GM12878 (cell line): ENCODE results near the gene FTO. TPM values are rescaled to one million over a fixed set of nuclear protein-coding genes. Genes with fewer than 3 reads are reported as not detected.

Source experiments
- ATAC-seq: fragments of 200-7000 bp; cut with Tn5 transposase; 3 replicates; pipeline ENCODE4 v1.9.1; 2020; ENCODE audit warnings: mild to moderate bottlenecking, moderate library complexity
- BruUV-seq: library from RNA; stranded (reverse); fragments of 400-500 nt; replicated peaks from 2 replicates; lab custom pipeline; 2021; lab: Mats Ljungman, UMichigan
- CTCF ChIA-PET: fragments of 300-600 bp; sonication (Branson Sonifier 250); formaldehyde crosslinking; extraction: SDS; loops from one replicate; lab custom pipeline; 2021; ENCODE audit warnings: inconsistent platforms; lab: Yijun Ruan, JAX
- POLR2A ChIA-PET: fragments of 350-600 bp; formaldehyde crosslinking; extraction: SDS; loops from one replicate; lab custom pipeline; 2021; ENCODE audit warnings: inconsistent platforms; lab: Charles Lee
- RAD21 ChIA-PET: fragments of 300-600 bp; sonication (Branson Sonifier 250); formaldehyde crosslinking; loops from one replicate; lab custom pipeline; 2023; ENCODE audit warnings: antibody characterized with exemption; ENCODE audit not compliant: unreplicated experiment; lab: Charles Lee
- SMC1A ChIA-PET: fragments of 300-600 bp; sonication (Branson Sonifier 250); formaldehyde crosslinking; loops from one replicate; lab custom pipeline; 2023; ENCODE audit not compliant: unreplicated experiment, uncharacterized antibody; lab: Charles Lee
- DNase-seq: peaks from one replicate; pipeline ENCODE4 v3.0.0-alpha.2; 2011; ENCODE audit warnings: low read depth, low spot score
- FAIRE-seq: peaks from 3 replicates; lab custom pipeline; 2011; peaks lifted over from hg19 to GRCh38; lab: Jason Lieb, UNC
- H2AFZ ChIP-seq: 2 replicates; pipeline ENCODE4 v1.6.0; 2011; ENCODE audit warnings: low read depth, low read length, control low read depth; ENCODE audit not compliant: control insufficient read depth
- H3K27ac ChIP-seq: 2 replicates; pipeline ENCODE4 v1.5.1; 2011; ENCODE audit warnings: control low read depth; ENCODE audit not compliant: control insufficient read depth, insufficient read depth
- H3K27me3 ChIP-seq, 2 experiments: replicated peaks in 1 of 2; 2 replicates each; pipeline versions ENCODE4 v1.6.0 to v1.6.1; 2011; ENCODE audit warnings: low read length in 1 of 2; ENCODE audit not compliant: control insufficient read depth in 2 of 2, insufficient read depth in 2 of 2
- H3K36me3 ChIP-seq, 2 experiments: 2 replicates each; pipeline ENCODE4 v1.5.1; 2011; ENCODE audit warnings: low read length in 1 of 2; ENCODE audit not compliant: control insufficient read depth in 2 of 2, insufficient read depth in 2 of 2
- H3K4me1 ChIP-seq: 2 replicates; pipeline ENCODE4 v1.6.1; 2011; ENCODE audit warnings: mild to moderate bottlenecking, low read length, moderate library complexity, mixed read lengths; ENCODE audit not compliant: control insufficient read depth, insufficient read depth
- H3K4me2 ChIP-seq: 2 replicates; pipeline ENCODE4 v1.6.0; 2011; ENCODE audit warnings: control low read depth; ENCODE audit not compliant: control insufficient read depth, insufficient read depth
- H3K4me3 ChIP-seq: fragments of 200-600 bp; sonication (generic); 2 replicates; pipeline ENCODE4 v1.5.1; 2016
- H3K79me2 ChIP-seq: 2 replicates; pipeline ENCODE4 v1.6.0; 2011; ENCODE audit warnings: low read length; ENCODE audit not compliant: control insufficient read depth, insufficient read depth
- H3K9ac ChIP-seq: 2 replicates; pipeline ENCODE4 v1.8.0; 2011; ENCODE audit warnings: low read length, control low read depth, mixed read lengths; ENCODE audit not compliant: control insufficient read depth, insufficient read depth
- H3K9me3 ChIP-seq: replicated peaks from 3 replicates; pipeline ENCODE4 v1.5.1; 2011; ENCODE audit warnings: mild to moderate bottlenecking, low read length; ENCODE audit not compliant: control insufficient read depth, insufficient read depth
- H4K20me1 ChIP-seq: 2 replicates; pipeline ENCODE4 v1.6.0; 2011; ENCODE audit not compliant: control insufficient read depth, insufficient read depth
- LARP7 ChIP-seq: fragments of 450-650 bp; IDR thresholded peaks from 2 replicates; pipeline ENCODE4 v1.6.1; 2017; ENCODE audit warnings: mild to moderate bottlenecking
- MTA3 ChIP-seq: IDR thresholded peaks from 2 replicates; pipeline ENCODE4 v1.6.1; 2012; ENCODE audit warnings: low read length, inconsistent platforms, borderline replicate concordance
- NRF1 ChIP-seq: conservative IDR thresholded peaks from 2 replicates; pipeline ENCODE4 v1.6.1; 2011; ENCODE audit warnings: mild to moderate bottlenecking, low read depth, low read length, improper control_type of control experiment
- RB1 ChIP-seq: fragments of 450-650 bp; formaldehyde crosslinking; IDR thresholded peaks from 2 replicates; pipeline ENCODE4 v1.6.1; 2017; ENCODE audit warnings: mild to moderate bottlenecking, borderline replicate concordance
- SRF ChIP-seq, 2 experiments: IDR thresholded peaks; 2 replicates each; pipeline ENCODE4 v1.6.1; 2011; ENCODE audit warnings: low read depth in 2 of 2, low read length in 2 of 2, mild to moderate bottlenecking in 1 of 2, moderate library complexity in 1 of 2
- TCF3 ChIP-seq: IDR thresholded peaks from 2 replicates; pipeline ENCODE4 v1.6.1; 2012; ENCODE audit warnings: low read depth, mild to moderate bottlenecking, low read length, borderline replicate concordance; ENCODE audit not compliant: insufficient read depth
- WGBS: methylation state at CpG from one replicate; pipeline ENCODE4 v1.1.6; 2016; ENCODE audit warnings: low lambda C conversion rate; ENCODE audit not compliant: insufficient replicate concordance, insufficient coverage; ENCODE audit errors: missing lambda C conversion rate; 5-methylcytosine and 5-hydroxymethylcytosine counted together
- in situ Hi-C: fragments of 300-500 bp; cut with MboI; formaldehyde crosslinking; loops from 9 replicates; pipeline ENCODE4 v1.14.3; 2018; ENCODE audit warnings: mixed read lengths
- intact Hi-C: fragments of 100-400 bp; cut with micrococcal nuclease; formaldehyde crosslinking; loops from one replicate; pipeline ENCODE4 v1.14.2; 2022; ENCODE audit not compliant: unreplicated experiment
- polyA plus RNA-seq, 11 experiments: library from polyadenylated mRNA; depleted of rRNA in 4 of 11; unstranded in 6 of 11; stranded (reverse) in 5 of 11; fragments of >200 nt; fragmentation: Nextera tagmentation in 4 of 11; fragmentation: Illumina TruSeq in 1 of 11; extraction: Ambion mirVana in 4 of 11; extraction: Trizol in 1 of 11; gene quantifications; 1 replicate in 1 of 11; 2 replicates in 10 of 11; pipeline versions ENCODE4 v1.2.1 to v1.2.3, GENCODE V29; 2011 to 2016; ENCODE audit warnings: inconsistent platforms in 2 of 11, missing spikeins in 2 of 11, low read depth in 1 of 11
- total RNA-seq, 4 experiments: library from RNA; depleted of rRNA in 3 of 4; stranded (reverse); fragments of >200 nt in 3 of 4; fragmentation: Illumina TruSeq in 1 of 4; extraction: Trizol in 1 of 4; gene quantifications; 2 replicates each; pipeline versions ENCODE4 v1.2.1 to v1.2.3, GENCODE V29; 2013 to 2021
- TF ChIP-seq, protein P1 (sequence below): IDR thresholded peaks from 2 replicates; pipeline ENCODE4 v1.6.1; 2011; ENCODE audit warnings: borderline replicate concordance, low read depth, mild to moderate bottlenecking, moderate library complexity, mixed read lengths, low read length; ENCODE audit not compliant: insufficient read depth; ENCODE audit errors: extremely low read length
- TF ChIP-seq, protein P2 (sequence below): fragments of 450-650 bp; IDR thresholded peaks from 2 replicates; pipeline ENCODE4 v1.6.1; 2017; ENCODE audit warnings: borderline replicate concordance

FTO gene
- total and polyA plus RNA-seq, 10 of the 15 experiments (the other 5 are each of a cell fraction or from before 2014, with no cell fraction given): 20.1 to 55.0 (median 47.0) TPM

DNA sequence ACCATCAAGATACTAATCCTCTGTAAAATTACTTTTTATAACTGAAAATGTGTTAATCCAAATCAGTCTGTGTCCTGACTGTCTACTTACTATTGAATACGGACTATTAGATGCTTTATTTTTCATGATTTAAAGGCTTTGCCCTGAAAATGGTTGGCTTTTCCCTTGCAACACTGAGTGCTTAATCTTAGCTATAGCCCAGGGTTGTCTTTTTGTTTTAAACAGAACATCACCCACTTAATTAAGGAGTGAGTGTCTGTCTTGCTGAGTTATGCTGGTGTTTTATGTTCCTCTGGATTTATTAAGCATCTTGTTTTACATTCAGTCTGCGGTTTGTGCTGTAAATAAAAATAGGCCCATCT, 11.0 kb downstream of the FTO start:
- POLR2A ChIA-PET: no interaction called here
- Histone ChIP-seq H3K9ac (no peak overlapping the region), H3K4me1 (no peaks in the 10 kb centered on the region), H3K9me3 (no peaks in the 10 kb centered on the region; the same call in 2 of the 3 replicates), H3K4me3 (no peak overlapping the region), H3K27ac (no peak overlapping the region), H2AFZ (no peak overlapping the region)
- WGBS: 73% methylated on average over 2 of the region's 2 CpGs
- BruUV-seq: no TSS peak
- no peak for FAIRE-seq
- no peak for DNase-seq
- no peak for TF ChIP-seq SRF (IDR thresholded peaks at IDR 0.05; ENCODE audit: low read depth in 2 of 2, low read length in 2 of 2)
- TF ChIP-seq LARP7: no peak
- no peak for TF ChIP-seq NRF1
- TF ChIP-seq, protein P1, sequence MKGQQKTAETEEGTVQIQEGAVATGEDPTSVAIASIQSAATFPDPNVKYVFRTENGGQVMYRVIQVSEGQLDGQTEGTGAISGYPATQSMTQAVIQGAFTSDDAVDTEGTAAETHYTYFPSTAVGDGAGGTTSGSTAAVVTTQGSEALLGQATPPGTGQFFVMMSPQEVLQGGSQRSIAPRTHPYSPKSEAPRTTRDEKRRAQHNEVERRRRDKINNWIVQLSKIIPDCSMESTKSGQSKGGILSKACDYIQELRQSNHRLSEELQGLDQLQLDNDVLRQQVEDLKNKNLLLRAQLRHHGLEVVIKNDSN: no peak
- TF ChIP-seq, protein P2, sequence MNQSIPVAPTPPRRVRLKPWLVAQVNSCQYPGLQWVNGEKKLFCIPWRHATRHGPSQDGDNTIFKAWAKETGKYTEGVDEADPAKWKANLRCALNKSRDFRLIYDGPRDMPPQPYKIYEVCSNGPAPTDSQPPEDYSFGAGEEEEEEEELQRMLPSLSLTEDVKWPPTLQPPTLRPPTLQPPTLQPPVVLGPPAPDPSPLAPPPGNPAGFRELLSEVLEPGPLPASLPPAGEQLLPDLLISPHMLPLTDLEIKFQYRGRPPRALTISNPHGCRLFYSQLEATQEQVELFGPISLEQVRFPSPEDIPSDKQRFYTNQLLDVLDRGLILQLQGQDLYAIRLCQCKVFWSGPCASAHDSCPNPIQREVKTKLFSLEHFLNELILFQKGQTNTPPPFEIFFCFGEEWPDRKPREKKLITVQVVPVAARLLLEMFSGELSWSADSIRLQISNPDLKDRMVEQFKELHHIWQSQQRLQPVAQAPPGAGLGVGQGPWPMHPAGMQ: no peak
- TF ChIP-seq MTA3: no peak
- no peak for TF ChIP-seq TCF3
- TF ChIP-seq RB1: no peak
- TF ChIP-seq, all 136 proteins: peak for 0
- no peak overlapping the region for H3K4me2 ChIP-seq
- no peaks in the 10 kb centered on the region for H4K20me1 ChIP-seq
- in situ Hi-C loops: no loop called here
- CTCF ChIA-PET: interaction anchor here (1.1 to 2.0 kb wide), 3 partner anchors 10 to 30 kb away, joined by 3 to 4 read pairs (median 4); no protein-coding TSS in a partner anchor
- H3K79me2 ChIP-seq: peaks cover 2% of the 10 kb centered on the region
- RAD21 ChIA-PET: no interaction called here
- intact Hi-C loops: no loop called here
- no peaks in the 10 kb centered on the region for H3K27me3 ChIP-seq
- ATAC-seq: no peak
- no peaks in the 10 kb centered on the region for H3K36me3 ChIP-seq
- SMC1A ChIA-PET: no interaction called here
